Neural progenitor cell (in vitro differentiated cells): ENCODE measurements around the gene VARS2. TPM values are rescaled to one million over a fixed set of nuclear protein-coding genes. Genes with fewer than 3 reads are reported as not detected.
"Not testable (repeated sequence)": the region's sequence is repeated elsewhere in the genome, so short reads cannot be mapped to it uniquely, and the experiment has no call there.

Source experiments
- DNase-seq: peaks from one replicate; pipeline ENCODE4 v3.0.0-alpha.2; 2016; ENCODE audit warnings: low spot score
- H2AFZ ChIP-seq: fragments of 200-600 bp; sonication (generic); replicated peaks from 2 replicates; pipeline ENCODE4 v1.6.1; 2016; ENCODE audit warnings: antibody characterized with exemption
- H3F3A ChIP-seq: fragments of 200-600 bp; sonication (generic); 2 replicates; pipeline ENCODE4 v1.6.1; 2016; ENCODE audit warnings: antibody characterized with exemption, low read depth
- H3K27ac ChIP-seq: fragments of 200-600 bp; sonication (generic); 2 replicates; pipeline ENCODE4 v1.5.1; 2016; ENCODE audit warnings: mild to moderate bottlenecking
- H3K27me3 ChIP-seq: fragments of 200-600 bp; sonication (generic); 2 replicates; pipeline ENCODE4 v1.6.1; 2016; ENCODE audit warnings: mild to moderate bottlenecking, moderate library complexity
- H3K36me3 ChIP-seq: fragments of 200-600 bp; sonication (generic); 2 replicates; pipeline ENCODE4 v1.5.1; 2016
- H3K4me1 ChIP-seq: fragments of 200-600 bp; sonication (generic); 2 replicates; pipeline ENCODE4 v1.6.1; 2016; ENCODE audit warnings: mixed run types
- H3K4me2 ChIP-seq: fragments of 200-600 bp; sonication (generic); 2 replicates; pipeline ENCODE4 v1.6.1; 2016
- H3K4me3 ChIP-seq: fragments of 200-600 bp; sonication (generic); 2 replicates; pipeline ENCODE4 v1.5.1; 2016
- H3K79me2 ChIP-seq: fragments of 200-600 bp; sonication (generic); 2 replicates; pipeline ENCODE4 v1.6.1; 2016; ENCODE audit warnings: low read depth
- H3K9ac ChIP-seq: fragments of 200-600 bp; sonication (generic); 2 replicates; pipeline ENCODE4 v1.6.1; 2016
- H3K9me3 ChIP-seq: fragments of 200-600 bp; sonication (generic); 2 replicates; pipeline ENCODE4 v1.5.1; 2016; ENCODE audit warnings: low read depth
- H4K20me1 ChIP-seq: fragments of 200-600 bp; sonication (generic); 2 replicates; pipeline ENCODE4 v1.6.1; 2016; ENCODE audit warnings: low read depth
- H3K27ac Mint-ChIP-seq: 3 replicates; pipeline ENCODE4 v1.8.0; 2021; ENCODE audit warnings: mixed read lengths
- H3K27me3 Mint-ChIP-seq: 2 replicates; pipeline ENCODE4 v1.8.0; 2022; ENCODE audit warnings: low read depth, mild to moderate bottlenecking, inconsistent platforms, moderate library complexity, mixed read lengths; ENCODE audit not compliant: insufficient read depth
- H3K36me3 Mint-ChIP-seq: 3 replicates; pipeline ENCODE4 v1.8.0; 2021; ENCODE audit warnings: mixed read lengths
- H3K4me1 Mint-ChIP-seq: 3 replicates; pipeline ENCODE4 v1.8.0; 2021; ENCODE audit warnings: mixed read lengths
- H3K4me3 Mint-ChIP-seq: 3 replicates; pipeline ENCODE4 v1.8.0; 2021; ENCODE audit warnings: mild to moderate bottlenecking, moderate library complexity, mixed read lengths
- H3K9me3 Mint-ChIP-seq: 3 replicates; pipeline ENCODE4 v1.8.0; 2020; ENCODE audit warnings: mixed read lengths
- CTCF ChIP-seq: fragments of 200-600 bp; sonication (generic); IDR thresholded peaks from 2 replicates; pipeline ENCODE4 v1.5.1; 2017; ENCODE audit warnings: antibody characterized with exemption, mild to moderate bottlenecking
- EZH2 ChIP-seq: fragments of 200-600 bp; sonication (generic); IDR thresholded peaks from 2 replicates; pipeline ENCODE4 v1.6.1; 2017; ENCODE audit warnings: antibody characterized with exemption, mild to moderate bottlenecking, moderate library complexity
- EZH2phosphoT487 ChIP-seq: fragments of 200-600 bp; sonication (generic); IDR thresholded peaks from 2 replicates; pipeline ENCODE4 v1.6.1; 2017; ENCODE audit warnings: antibody characterized with exemption
- total RNA-seq: library from RNA; depleted of rRNA; stranded (reverse); fragments of >200 nt; gene quantifications from 2 replicates; pipeline ENCODE4 v1.2.3, GENCODE V29; 2015; ENCODE audit warnings: low replicate concordance

VARS2 gene
- total RNA-seq, 1 donor from 2014 or later = 21.5 TPM

DNA sequence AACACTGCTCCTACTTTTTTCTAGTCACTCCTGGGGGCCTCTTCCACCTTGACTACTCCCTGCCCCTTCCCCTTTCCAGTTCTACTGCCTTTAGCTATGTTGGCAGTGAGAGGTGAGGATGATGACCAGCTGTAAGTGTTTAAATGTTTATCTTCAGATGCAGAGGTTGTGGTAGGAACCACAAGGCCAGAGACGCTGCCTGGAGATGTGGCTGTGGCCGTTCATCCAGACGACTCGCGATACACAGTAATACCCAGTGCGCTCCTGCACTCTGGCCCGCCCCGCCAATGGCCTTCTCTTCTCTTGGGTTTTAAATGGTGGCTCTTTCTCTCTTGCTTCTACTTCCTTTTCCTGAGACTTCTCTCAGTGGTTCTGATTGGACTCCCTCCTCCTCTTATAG is 4.6 kb downstream of the VARS2 start:
- H3K79me2 ChIP-seq = no peaks in the 10 kb centered on the region
- Mint-ChIP-seq H3K27ac (no peak overlapping the region), H3K27me3 (peaks cover 10% of the 10 kb centered on the region), H3K4me1 (peaks cover 21% of the 10 kb centered on the region), H3K9me3 (no peaks in the 10 kb centered on the region), H3K4me3 (no peak overlapping the region), H3K36me3 (peaks cover 26% of the 10 kb centered on the region)
- H3K9me3 ChIP-seq = no peaks in the 10 kb centered on the region
- no peak overlapping the region for H2AFZ ChIP-seq
- DNase-seq = no peak
- no peak for TF ChIP-seq CTCF
- no peak for TF ChIP-seq EZH2phosphoT487
- no peak for TF ChIP-seq EZH2
- no peaks in the 10 kb centered on the region for H3K36me3 ChIP-seq
- no peak overlapping the region for H3K4me3 ChIP-seq
- H4K20me1 ChIP-seq = no peaks in the 10 kb centered on the region
- H3K4me1 ChIP-seq = peaks cover 15% of the 10 kb centered on the region
- H3K27ac ChIP-seq = no peak overlapping the region
- H3K27me3 ChIP-seq = no peaks in the 10 kb centered on the region
- peaks cover 12% of the 10 kb centered on the region for H3F3A ChIP-seq
- no peak overlapping the region for H3K9ac ChIP-seq
- no peak overlapping the region for H3K4me2 ChIP-seq

DNA sequence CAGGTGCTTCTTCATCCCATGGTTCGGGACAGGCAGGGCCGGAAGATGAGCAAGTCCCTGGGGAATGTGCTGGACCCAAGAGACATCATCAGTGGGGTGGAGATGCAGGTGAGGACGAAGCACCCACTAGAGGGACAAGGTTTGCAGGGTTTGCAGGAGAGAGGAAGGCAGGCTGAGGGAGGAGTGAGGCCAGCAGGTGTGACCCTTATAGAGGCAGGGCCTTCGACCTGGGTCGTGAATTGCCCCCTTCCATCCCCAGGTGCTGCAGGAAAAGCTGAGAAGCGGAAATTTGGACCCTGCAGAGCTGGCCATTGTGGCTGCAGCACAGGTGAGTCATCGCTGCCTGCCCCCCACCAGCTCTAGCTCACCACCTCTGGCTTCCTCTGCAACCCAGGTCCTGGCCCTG is 8.4 kb downstream of the VARS2 start:
- peaks cover 28% of the 10 kb centered on the region for H3K36me3 Mint-ChIP-seq
- Histone ChIP-seq H3K4me3 (no peak overlapping the region), H3K36me3 (no peaks in the 10 kb centered on the region), H3K79me2 (no peaks in the 10 kb centered on the region), H3K27ac (no peak overlapping the region), H3K9me3 (no peaks in the 10 kb centered on the region), H3F3A (no peaks in the 10 kb centered on the region), H2AFZ (no peak overlapping the region), H3K4me1 (no peaks in the 10 kb centered on the region), H3K27me3 (no peaks in the 10 kb centered on the region), H4K20me1 (no peaks in the 10 kb centered on the region), H3K4me2 (no peak overlapping the region), H3K9ac (no peak overlapping the region)
- no peaks in the 10 kb centered on the region for H3K9me3 Mint-ChIP-seq
- H3K4me3 Mint-ChIP-seq = no peak overlapping the region
- TF ChIP-seq CTCF (no peak), EZH2phosphoT487 (no peak), EZH2 (no peak)
- H3K4me1 Mint-ChIP-seq = no peaks in the 10 kb centered on the region
- peak overlapping the region; percentile 42 for H3K27ac Mint-ChIP-seq
- peaks cover 4% of the 10 kb centered on the region for H3K27me3 Mint-ChIP-seq
- no peak for DNase-seq

DNA sequence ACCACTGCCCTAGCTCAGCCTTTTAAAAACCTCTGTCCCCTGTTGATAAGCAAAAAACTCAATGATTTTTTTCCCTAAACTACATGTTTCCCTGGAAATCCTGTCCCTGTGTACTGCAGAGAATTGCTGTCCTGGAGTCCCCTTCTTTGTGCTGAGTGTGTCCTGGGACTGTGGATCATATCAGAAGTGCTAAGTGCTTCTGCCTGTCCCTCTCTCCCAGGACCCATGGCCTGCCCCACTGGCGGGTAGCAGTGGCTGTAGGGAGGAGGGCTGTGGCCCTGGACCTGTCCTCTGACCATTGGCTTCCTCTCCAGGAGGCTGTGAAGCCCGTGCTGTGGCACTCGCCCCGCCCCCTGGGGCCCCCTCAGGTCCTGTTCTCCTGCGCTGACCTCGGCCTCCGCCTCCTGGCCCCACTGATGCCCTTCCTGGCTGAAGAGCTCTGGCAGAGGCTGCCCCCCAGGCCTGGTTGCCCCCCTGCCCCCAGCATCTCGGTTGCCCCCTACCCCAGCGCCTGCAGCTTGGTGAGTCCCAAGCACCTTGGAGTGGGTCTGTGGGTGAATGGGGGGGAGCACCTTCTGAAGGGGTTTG is 10.1 kb downstream of the VARS2 start:
- H3K4me3 ChIP-seq, H3K4me1 Mint-ChIP-seq, H2AFZ ChIP-seq, H3K27ac ChIP-seq, H3F3A ChIP-seq, H3K4me3 Mint-ChIP-seq, H3K4me1 ChIP-seq, H3K36me3 ChIP-seq, H3K27me3 ChIP-seq, H3K9ac ChIP-seq, H3K27ac Mint-ChIP-seq, H3K27me3 Mint-ChIP-seq, H3K79me2 ChIP-seq, DNase-seq, H4K20me1 ChIP-seq, H3K4me2 ChIP-seq, H3K9me3 ChIP-seq: not testable (repeated sequence)
- H3K36me3 Mint-ChIP-seq = peaks cover 35% of the 10 kb centered on the region
- H3K9me3 Mint-ChIP-seq = peaks cover 14% of the 10 kb centered on the region

- Histone ChIP-seq H3K4me3 (no peak overlapping the region), H4K20me1 (no peaks in the 10 kb centered on the region), H3K9me3 (no peaks in the 10 kb centered on the region), H3K79me2 (no peaks in the 10 kb centered on the region), H3K9ac (no peak overlapping the region), H3F3A (no peaks in the 10 kb centered on the region), H2AFZ (no peak overlapping the region), H3K27me3 (no peaks in the 10 kb centered on the region), H3K4me2 (no peak overlapping the region), H3K4me1 (no peaks in the 10 kb centered on the region), H3K27ac (no peak overlapping the region), H3K36me3 (no peaks in the 10 kb centered on the region)
- Mint-ChIP-seq H3K4me1 (no peaks in the 10 kb centered on the region), H3K4me3 (peak overlapping the region; percentile 63), H3K9me3 (peaks cover 16% of the 10 kb centered on the region), H3K36me3 (peaks cover 31% of the 10 kb centered on the region), H3K27me3 (peaks cover 4% of the 10 kb centered on the region), H3K27ac (no peak overlapping the region)
- no peak for DNase-seq
- TF ChIP-seq EZH2phosphoT487 (no peak), EZH2 (no peak)
Observed at GRCh38 chr6:30926644-30927043, 12.6 kb downstream of the VARS2 start.

GRCh38 chr6:30927080-30927479 is 13.0 kb downstream of the VARS2 start:
- H3K27me3 Mint-ChIP-seq, H3K9ac ChIP-seq, H3K36me3 ChIP-seq, H3F3A ChIP-seq, H3K4me2 ChIP-seq, H3K27me3 ChIP-seq, H3K9me3 ChIP-seq, H3K79me2 ChIP-seq, H3K4me3 ChIP-seq, H2AFZ ChIP-seq, H3K4me1 Mint-ChIP-seq, H3K27ac Mint-ChIP-seq, H3K27ac ChIP-seq, H3K4me3 Mint-ChIP-seq, H3K4me1 ChIP-seq, DNase-seq, H4K20me1 ChIP-seq: not testable (repeated sequence)
- Mint-ChIP-seq H3K9me3 (peaks cover 16% of the 10 kb centered on the region), H3K36me3 (peaks cover 31% of the 10 kb centered on the region)
